ENCODE data around the gene CMTM4.
"Not testable (repeated sequence)": the region's sequence is repeated elsewhere in the genome, so short reads cannot be mapped to it uniquely, and the experiment has no call there.

The CMTM4 gene

DNA sequence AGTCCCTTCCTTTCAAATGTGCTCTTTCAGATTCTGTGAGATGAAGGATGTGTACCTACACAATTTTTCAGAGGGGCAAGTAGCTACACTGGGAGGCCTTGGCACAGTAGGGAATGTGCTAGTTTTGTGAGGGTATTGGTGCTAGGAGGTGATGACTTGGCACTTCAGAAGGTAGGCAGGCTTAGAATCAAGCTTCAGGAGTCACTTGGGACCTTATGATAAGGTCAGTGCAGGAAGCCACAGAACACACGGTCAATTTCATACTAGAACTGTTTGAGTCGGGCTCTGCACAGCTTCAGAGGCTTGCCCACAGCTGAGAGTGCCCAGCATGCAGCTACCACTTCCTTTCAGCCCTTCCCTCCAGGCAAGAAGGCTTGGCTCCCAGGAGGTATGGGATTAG, 124.2 kb downstream of the CMTM4 start:
- in situ Hi-C loops (cut with MboI; ENCODE audit: low sequenced_read_pairs), result no loop called here

DNA sequence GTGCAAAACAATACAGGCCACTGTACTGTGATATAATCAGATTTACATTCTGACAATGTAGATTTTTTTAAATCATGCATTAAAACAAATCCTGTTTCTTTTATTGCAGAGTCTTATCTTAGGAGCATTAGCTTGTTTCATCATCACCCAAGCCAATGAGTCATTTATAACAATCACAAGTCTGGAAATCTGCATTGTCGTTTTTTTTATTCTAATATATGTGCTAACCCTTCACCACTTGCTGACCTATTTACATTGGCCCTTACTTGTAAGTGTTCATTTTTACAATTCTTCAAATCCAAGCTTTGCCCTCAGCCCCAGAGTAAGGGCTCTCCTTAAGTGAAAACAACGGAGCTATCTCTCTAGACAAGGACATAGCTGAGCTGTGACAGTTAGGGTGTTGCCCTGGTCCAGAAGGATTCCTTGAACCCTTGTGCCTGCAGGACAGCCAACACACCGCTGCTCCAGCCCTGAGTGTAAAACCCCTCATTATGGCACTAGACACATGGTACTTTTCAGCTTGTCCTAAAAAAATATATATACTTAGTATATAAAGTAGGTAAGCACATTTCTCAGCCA, 126.6 kb downstream of the CMTM4 start:
- in situ Hi-C loops (cut with MboI; ENCODE audit: low sequenced_read_pairs), result no loop called here

GRCh38 chr16:66569131-66569530, 127.4 kb downstream of the CMTM4 start:
- in situ Hi-C loops (cut with MboI; ENCODE audit: low sequenced_read_pairs), result no loop called here

DNA sequence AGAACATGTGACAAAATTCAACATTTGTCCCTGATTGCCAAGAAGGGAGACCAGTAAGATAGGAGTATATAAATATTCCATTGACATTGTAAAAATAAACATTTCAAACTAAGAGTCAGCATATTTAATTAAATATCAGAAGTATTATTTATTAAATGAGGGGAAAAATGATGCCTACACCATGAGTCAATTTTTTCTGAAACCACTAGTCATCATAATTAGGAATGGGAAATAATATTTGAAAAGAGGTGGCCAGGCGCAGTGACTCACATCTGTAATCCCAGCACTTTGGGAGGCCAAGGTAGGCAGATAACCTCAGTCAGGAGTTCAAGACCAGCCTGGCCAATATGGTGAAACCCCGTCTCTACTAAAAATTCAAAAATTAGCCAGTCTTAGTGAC, 128.2 kb downstream of the CMTM4 start:
- in situ Hi-C loops (cut with MboI; ENCODE audit: low sequenced_read_pairs), result no loop called here

DNA sequence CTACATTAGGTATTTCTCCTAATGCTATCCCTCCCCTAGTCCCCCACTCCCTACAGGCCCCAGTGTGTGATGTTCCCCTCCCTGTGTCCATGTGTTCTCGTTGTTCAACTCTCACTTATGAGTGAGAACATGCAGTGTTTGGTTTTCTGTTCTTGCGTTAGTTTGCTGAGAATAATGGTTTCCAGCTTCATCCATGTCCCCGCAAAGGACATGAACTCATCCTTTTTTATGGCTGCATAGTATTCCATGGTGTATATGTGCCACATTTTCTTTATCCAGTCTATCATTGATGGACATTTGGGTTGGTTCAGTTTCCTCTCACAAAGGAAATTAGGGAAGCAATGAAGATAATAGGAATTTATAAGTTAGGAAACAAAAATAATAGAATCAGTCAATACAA, 129.3 kb downstream of the CMTM4 start:
- in situ Hi-C loops (cut with MboI; ENCODE audit: low sequenced_read_pairs), result not testable (repeated sequence)

GRCh38 chr16:66566051-66566901, 130.3 kb downstream of the CMTM4 start, which contains the start of gene CMTM1:
TSS of gene CMTM1 (plus strand) at chr16:66566439. CDS start at chr16:66566514, 75 bp downstream.
- in situ Hi-C loops (cut with MboI; ENCODE audit: low sequenced_read_pairs), result no loop called here
